ENCODE results near the gene SPIB.

DNA sequence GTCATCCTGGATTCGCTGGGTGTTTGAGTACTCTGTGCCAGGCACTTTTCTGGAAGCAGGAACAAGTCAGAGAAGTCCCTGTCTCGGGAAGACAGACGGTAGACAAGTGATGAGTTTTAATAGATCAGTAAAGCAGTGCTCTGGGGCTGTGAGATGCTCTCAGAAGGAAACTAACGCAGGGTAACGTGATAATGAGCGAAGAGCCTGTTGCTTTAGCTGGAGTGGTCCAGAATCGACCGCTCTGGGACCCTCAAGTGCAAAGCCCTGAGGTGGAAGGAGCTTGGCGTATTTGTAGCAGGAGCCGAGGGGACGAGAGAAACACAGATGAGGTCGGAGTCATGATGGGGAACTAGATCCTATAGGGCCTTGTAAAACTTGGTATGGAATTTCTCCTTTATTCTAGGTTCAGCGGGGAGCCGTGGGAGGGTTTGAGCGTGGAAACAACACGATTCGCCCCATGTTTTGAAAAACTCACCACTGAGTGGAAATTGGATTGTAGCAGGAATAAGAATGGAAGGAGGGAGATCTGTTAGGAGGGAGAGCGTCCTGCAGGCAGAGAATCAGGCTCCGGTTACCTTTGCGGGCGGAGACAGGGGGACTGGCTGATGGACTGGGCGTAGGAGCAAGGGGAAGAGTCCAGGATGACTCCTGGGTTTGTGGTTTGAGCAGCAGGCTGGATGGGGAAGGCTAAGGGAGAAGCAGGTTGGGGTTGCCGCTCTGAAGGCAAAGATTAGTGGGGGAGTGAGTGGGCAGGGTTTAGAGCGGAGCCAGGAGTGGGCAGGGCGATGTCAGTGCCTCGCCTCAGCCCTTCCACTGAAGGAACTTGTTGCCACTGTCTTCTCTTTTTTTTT is 33.8 kb upstream of the SPIB start:
- TF ChIP-seq POLR2A (IDR thresholded peaks at IDR 0.05) = no peak
- TF ChIP-seq, protein P1, sequence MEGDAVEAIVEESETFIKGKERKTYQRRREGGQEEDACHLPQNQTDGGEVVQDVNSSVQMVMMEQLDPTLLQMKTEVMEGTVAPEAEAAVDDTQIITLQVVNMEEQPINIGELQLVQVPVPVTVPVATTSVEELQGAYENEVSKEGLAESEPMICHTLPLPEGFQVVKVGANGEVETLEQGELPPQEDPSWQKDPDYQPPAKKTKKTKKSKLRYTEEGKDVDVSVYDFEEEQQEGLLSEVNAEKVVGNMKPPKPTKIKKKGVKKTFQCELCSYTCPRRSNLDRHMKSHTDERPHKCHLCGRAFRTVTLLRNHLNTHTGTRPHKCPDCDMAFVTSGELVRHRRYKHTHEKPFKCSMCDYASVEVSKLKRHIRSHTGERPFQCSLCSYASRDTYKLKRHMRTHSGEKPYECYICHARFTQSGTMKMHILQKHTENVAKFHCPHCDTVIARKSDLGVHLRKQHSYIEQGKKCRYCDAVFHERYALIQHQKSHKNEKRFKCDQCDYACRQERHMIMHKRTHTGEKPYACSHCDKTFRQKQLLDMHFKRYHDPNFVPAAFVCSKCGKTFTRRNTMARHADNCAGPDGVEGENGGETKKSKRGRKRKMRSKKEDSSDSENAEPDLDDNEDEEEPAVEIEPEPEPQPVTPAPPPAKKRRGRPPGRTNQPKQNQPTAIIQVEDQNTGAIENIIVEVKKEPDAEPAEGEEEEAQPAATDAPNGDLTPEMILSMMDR (IDR thresholded peaks at IDR 0.05) = no peak
